ENCODE data around the gene ATP1A2. TPM values are rescaled to one million over a fixed set of nuclear protein-coding genes. Genes with fewer than 3 reads are reported as not detected.

ATP1A2 gene
- total RNA-seq, 1 donor, result not detected

- no peak for DNase-seq (ENCODE audit: low read depth in 2 of 3, low spot score in 2 of 3)
Observed at GRCh38 chr1:160139840-160140239, 24.3 kb downstream of the ATP1A2 start.

DNA sequence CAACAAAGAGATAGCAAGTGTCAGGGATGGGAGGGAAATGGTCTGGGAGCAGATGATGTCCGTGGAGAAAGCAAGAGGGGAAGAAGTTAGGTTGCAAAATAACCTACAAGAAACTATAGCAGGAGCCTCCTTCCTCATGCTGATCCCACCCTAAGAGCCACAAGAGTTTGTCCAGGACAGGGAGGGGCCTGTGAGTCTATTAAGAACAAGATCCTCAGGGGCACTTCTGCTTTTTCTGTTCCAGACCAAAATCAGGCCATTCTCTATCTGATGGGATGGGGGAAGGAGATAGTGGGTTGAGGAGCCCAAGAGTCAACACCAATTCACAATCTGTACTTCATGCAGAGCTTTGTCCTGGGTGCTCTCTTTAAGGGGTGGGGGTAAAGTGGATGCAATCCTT, 28.1 kb downstream of the ATP1A2 start:
- DNase-seq (ENCODE audit: low read depth in 2 of 3, low spot score in 2 of 3), result peak in 2 of 3 donors; percentile 26 to 52

GRCh38 chr1:160144921-160145320, 29.4 kb downstream of the ATP1A2 start:
- no peak for DNase-seq (ENCODE audit: low read depth in 2 of 3, low spot score in 2 of 3)

DNA sequence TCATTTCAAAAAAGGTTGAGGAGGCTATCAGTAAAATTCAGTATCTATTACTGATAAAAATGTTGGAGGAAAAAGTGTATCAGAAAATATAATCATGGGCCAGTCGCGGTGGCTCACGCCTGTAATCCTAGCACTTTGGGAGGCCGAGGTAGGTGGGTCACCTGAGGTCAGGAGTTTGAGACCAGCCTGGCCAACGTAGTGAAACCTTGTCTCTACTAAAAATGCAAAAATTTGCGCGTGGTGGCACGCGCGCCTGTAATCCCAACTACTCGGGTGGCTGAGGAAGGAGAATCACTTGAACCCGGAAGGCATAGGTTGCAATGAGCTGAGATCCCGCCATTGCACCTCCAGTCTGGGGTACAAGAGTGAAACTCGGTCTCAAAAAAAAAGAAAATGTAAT, 30.5 kb downstream of the ATP1A2 start:
- DNase-seq (ENCODE audit: low read depth in 2 of 3, low spot score in 2 of 3), result no peak

DNA sequence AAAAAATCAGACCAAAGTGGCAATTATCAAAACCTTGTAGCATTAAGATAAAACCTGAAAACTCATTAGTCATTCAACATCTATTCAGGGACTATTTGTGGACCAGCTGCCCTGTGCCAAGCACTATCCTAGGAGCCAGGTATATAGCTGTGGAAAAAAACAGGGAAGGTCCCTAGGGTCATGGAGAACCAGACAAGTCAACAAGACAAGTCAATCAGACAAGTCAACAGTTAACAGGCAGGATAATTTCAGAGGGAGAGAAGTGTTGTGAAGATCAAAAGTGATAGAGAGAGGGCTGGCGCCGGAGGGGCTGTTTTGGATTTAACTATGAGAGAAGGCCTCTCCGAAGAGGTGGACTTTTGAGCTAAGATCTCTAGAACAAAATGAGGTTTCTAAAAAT, 32.6 kb downstream of the ATP1A2 start:
- DNase-seq (ENCODE audit: low read depth in 2 of 3, low spot score in 2 of 3), result no peak

GRCh38 chr1:160149233-160149632, 33.7 kb downstream of the ATP1A2 start:
- no peak for DNase-seq (ENCODE audit: low read depth in 2 of 3, low spot score in 2 of 3)

DNA sequence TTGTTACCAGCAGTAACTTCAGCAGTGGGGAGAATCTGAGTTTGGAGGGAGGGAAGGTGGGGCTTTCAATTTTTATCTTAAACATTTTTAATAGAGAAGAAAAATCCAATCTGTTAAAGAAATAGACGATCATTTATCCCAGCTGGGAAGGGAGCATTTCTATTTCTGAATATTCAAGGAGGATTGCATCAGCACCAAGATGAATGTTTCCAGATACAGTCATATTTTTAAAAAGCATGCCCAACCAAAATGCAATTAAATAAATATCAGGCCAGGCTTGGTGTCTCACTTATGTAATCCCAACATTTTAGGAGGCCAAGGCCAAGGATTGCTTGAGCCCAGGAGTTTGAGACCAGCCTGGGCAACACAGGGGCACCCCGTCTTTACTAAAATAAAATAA, 34.2 kb downstream of the ATP1A2 start:
- DNase-seq (ENCODE audit: low read depth in 2 of 3, low spot score in 2 of 3), result no peak

GRCh38 chr1:160151303-160151702, 35.7 kb downstream of the ATP1A2 start, which contains the start of gene ATP1A4:
TSS of gene ATP1A4 (plus strand) at chr1:160151603. CDS start at chr1:160152041, 438 bp downstream.
- DNase-seq (ENCODE audit: low read depth in 2 of 3, low spot score in 2 of 3), result no peak

- no peak for DNase-seq (ENCODE audit: low read depth in 2 of 3, low spot score in 2 of 3)
Observed at GRCh38 chr1:160154790-160155189, 39.2 kb downstream of the ATP1A2 start.

DNA sequence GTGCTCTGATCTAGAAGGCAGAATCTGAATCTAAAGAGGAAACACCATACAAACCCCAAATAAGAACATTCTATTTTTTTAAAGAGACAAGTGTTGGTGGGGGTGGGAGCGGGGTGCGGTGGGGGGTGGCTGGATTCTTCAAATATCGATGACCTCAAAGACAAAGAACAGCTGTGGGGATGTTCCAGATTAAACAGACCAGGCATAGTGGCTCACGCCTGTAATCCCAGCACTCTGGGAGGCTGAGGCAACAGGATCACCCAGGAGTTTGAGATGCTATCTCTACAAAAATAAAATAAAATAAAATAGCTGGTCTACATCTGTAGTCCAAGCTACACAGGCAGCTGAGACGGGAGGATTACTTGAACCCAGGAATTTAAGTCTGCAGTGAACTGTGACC, 40.8 kb downstream of the ATP1A2 start:
- no peak for DNase-seq (ENCODE audit: low read depth in 2 of 3, low spot score in 2 of 3)

- DNase-seq (ENCODE audit: low read depth in 2 of 3, low spot score in 2 of 3), result no peak
Observed at GRCh38 chr1:160157174-160157573, 41.6 kb downstream of the ATP1A2 start.

DNA sequence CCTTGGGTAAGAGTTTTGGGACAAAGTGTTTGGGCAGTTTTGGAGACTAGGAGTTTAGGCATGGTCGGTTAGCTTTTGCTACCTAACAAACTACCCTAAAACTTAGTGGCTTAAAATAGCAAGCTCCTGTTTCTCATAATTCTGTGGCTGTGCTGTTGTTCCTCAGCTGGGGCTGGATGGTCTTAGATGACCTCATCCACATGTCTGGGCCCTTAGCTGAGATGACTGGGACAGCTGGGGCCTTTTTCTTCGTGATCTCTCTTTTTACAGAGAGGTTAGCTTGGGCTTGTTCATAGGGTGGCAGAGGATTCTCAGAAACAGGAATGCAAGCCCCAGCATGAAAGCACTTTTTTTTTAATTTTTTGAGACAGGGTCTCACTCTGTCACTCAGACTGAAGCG, 42.5 kb downstream of the ATP1A2 start:
- DNase-seq (ENCODE audit: low read depth in 2 of 3, low spot score in 2 of 3), result no peak

DNA sequence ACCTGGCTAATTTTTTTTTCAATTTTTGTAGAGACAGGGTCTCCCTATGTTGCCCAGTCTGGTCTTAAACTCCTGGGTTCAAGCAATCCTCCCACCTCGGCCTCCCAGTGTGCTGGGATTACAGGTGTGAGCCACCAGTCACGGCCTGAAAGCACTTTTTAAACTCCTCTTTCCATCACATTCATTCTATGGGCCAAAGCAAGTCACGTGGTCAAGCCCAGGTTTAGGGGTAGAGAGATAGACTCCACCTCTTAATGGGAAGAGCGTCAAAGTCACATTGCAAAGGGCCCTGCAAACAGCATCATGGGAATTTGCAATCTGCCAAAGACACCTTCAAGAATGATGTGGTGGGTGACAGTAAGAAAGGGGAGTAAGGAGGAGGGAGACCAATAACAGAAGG, 43.0 kb downstream of the ATP1A2 start:
- no peak for DNase-seq (ENCODE audit: low read depth in 2 of 3, low spot score in 2 of 3)

DNA sequence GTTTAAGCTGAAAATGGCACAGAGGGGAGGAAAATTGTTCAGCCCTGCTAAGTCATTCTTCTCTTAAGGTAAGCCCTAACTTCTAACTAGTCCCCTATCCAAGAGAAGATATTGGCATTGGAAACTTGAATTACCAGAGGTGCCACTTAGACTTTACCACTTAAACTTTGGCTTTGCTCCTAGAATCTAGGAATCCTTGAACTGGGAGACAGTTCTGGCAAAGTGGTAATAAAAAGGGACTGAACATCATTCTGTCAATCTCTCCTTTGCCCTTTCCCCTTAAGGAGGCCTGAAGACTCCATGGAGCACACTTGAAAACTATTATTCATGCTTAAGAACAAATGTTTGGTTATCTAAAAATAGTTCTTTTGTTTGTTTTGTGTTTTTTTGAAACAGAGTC, 44.3 kb downstream of the ATP1A2 start:
- DNase-seq (ENCODE audit: low read depth in 2 of 3, low spot score in 2 of 3), result no peak

DNA sequence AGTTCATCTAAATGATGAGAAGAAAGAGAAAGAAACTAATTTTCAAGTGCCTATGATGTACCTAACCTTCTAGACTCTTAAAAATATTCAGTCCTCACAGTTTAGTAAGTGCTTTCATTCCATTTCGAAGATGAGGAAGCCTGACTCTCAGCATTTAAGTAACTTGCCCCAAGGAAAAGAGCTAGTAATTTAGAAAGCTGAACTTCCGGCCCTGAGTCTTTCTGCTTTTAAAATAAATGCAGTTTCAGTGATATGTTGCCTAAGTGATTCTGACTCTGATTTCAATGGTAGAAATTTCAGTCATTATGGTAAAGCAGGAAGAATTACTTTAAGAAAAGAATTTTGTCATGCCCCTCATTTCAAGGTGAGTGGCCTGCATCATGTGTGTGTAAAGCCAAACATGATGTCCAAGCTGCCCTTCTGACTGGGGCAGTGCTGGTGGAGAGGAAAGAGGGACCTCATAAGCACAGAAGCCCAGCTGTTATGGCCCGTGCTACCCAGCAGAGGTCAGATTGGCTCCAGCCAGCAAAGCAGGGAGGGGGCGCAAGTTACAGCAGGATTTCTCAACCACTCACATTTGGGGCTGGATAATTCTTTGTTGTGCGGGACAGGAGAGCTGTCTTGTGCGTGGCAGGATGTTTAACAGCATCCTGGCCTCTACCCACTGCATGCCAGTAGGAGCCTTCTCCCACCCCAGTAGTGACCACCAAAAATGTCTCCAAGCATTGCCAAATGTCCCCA, 46.6 kb downstream of the ATP1A2 start:
- DNase-seq (ENCODE audit: low read depth in 2 of 3, low spot score in 2 of 3), result peak in 2 of 3 donors; percentile 26 to 31

GRCh38 chr1:160162931-160163330, 47.4 kb downstream of the ATP1A2 start:
- no peak for DNase-seq (ENCODE audit: low read depth in 2 of 3, low spot score in 2 of 3)

- no peak for DNase-seq (ENCODE audit: low read depth in 2 of 3, low spot score in 2 of 3)
Observed at GRCh38 chr1:160163615-160164014, 48.1 kb downstream of the ATP1A2 start.

DNA sequence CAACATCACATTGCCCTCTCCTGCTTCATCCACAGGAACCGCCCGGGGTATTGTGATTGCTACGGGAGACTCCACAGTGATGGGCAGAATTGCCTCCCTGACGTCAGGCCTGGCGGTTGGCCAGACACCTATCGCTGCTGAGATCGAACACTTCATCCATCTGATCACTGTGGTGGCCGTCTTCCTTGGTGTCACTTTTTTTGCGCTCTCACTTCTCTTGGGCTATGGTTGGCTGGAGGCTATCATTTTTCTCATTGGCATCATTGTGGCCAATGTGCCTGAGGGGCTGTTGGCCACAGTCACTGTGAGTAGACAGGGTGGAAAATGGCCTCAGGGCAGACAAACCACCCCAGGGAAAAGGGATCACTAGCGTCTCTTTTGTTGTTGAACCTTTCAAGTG, 48.6 kb downstream of the ATP1A2 start:
- no peak for DNase-seq (ENCODE audit: low read depth in 2 of 3, low spot score in 2 of 3)

DNA sequence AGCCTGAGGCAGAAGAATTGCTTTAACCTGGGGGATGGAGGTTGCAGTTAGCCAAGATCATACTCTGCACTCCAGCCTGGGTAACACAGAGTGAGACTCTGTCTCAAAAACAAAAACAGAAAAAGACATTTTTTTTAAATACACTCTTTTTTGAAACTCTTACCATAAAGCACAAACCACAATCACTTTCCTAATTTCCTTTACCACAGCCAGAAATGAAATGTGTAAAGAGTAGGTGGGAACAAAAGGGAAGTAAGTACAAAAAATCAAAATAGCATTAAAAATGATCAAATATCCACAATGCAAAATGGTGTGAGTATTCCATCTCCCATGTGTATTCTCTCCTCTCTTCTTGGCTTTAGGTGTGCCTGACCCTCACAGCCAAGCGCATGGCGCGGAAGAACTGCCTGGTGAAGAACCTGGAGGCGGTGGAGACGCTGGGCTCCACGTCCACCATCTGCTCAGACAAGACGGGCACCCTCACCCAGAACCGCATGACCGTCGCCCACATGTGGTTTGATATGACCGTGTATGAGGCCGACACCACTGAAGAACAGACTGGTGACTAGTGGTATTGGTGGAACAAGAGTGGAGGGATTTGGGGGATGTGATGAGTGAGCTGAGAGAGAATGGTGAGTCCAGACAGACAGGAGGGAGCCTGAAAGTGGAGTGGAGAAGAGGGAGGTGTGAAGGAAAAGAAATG, 50.8 kb downstream of the ATP1A2 start:
- peak in 1 of 3 donors; percentile 54 for DNase-seq (ENCODE audit: low read depth in 2 of 3, low spot score in 2 of 3)

DNA sequence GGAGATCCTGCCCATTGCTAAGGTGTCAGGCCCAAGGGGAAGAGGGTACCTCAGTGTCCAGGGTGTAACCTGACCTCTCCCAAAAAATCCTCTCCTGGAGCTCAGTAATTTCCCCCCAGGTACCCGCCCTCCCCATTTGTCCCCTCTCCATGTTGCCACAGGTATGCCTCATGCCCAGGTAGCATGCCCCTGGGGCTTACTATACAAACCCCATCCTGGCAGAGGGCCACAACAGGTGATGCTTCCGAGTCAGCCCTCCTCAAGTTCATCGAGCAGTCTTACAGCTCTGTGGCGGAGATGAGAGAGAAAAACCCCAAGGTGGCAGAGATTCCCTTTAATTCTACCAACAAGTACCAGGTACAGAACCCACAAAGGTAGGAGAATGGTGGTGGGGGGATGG, 51.5 kb downstream of the ATP1A2 start:
- DNase-seq (ENCODE audit: low read depth in 2 of 3, low spot score in 2 of 3), result no peak

- DNase-seq (ENCODE audit: low read depth in 2 of 3, low spot score in 2 of 3), result peak in 2 of 3 donors; percentile 8 to 39
Observed at GRCh38 chr1:160167580-160167979, 52.0 kb downstream of the ATP1A2 start.

DNA sequence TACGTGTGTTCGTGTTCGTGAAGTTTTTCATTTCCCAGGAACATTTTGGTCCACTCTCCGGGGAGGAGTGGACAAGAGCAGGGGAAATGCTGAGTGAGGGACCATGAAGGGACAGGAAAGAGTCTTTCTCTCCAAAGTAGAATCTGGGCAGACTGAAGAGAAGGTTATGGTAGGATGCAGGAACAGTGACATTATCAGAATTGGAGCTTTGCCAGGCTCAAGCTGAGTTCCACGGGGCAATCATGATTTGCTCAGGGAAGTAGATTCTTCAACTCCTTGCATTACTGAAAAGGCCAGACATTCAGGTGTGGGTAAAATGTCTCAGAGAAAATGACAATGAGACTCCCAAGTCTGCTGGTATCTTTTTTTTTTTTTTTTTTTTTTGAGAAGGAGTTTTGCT, 52.5 kb downstream of the ATP1A2 start:
- no peak for DNase-seq (ENCODE audit: low read depth in 2 of 3, low spot score in 2 of 3)

Measured in hematopoietic multipotent progenitor cell (in vitro differentiated cells).